Stimulated activated CD8-positive, alpha-beta memory T cell treated with anti-CD3 and anti-CD28 coated beads, Interleukin-15, amount 100 ng/mL, for 4 hours (primary cell): ENCODE measurements around the gene TMEM59L.
A peak's percentile ranks its signal among the peaks of the same experiment; 100 is the strongest.

Experiments used
- DNase-seq, 2 donors: peaks; one replicate each; pipeline ENCODE4 v3.0.0-alpha.2; 2020; ENCODE audit warnings: low read depth in 2 of 2

The TMEM59L gene

DNA sequence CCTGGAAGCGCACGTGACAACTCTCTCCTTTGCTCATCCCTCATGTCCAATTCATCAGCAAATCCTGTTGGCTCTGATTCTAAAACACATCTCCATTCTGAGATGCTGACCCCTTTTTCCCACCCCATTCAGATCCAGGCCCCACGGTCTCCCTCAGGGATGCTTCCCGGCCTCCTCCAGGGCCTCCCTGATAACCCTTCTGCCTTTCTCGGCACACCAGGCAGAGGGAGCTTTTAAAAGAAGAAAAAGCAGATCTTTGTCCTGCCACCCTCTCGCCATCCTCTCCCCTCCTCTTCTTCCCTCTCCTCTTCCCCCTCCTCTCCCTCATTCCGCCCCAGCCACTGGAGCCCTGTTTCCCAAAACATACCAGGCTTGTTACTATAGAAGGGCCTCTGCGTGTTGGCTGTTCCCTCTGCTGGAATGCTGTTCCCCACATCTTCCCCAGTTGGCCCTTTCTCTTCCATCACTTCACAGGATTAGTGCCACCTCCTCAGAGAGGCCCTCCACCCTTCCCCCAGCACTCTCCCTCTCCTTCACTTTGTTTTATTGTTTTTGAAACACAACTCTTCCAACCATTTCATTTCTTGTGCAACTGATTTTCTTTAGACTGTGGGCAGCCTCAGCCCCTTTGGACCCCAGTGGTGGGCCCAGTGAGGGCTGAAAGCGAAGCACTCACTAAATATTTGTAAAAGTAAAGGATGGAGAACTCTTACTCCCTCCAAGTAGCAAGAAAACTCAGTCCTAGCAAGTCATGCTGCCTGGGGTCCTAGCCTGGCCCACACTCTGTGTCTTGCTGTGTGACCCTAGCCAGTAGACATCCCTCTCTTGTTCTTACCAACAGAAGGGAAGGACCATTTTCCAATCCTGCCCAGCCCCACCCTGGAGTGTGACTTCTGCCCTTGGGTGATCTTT, 3.6 kb upstream of the TMEM59L start:
- DNase-seq = no peak

DNA sequence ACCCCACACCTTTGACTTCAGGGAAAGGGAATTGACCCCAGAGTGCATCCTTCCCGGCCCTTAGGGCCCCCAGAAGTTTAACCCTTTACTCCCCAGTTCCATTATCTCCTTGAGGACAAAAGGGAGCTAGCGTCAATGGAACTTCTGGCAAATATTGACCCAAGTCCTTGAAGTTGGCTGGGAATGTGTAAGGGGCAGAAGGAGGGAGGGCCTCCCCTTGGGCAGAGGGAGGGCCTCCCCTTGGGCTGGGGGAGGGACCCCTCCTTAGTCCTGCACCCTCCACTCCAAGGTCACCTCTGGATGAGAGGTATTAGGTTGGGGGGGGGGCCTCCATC, 3.0 kb upstream of the TMEM59L start:
- DNase-seq = no peak

- no peak for DNase-seq
These were observed 2.5 kb upstream of the TMEM59L start for GRCh38 chr19:18610245-18610555.

DNA sequence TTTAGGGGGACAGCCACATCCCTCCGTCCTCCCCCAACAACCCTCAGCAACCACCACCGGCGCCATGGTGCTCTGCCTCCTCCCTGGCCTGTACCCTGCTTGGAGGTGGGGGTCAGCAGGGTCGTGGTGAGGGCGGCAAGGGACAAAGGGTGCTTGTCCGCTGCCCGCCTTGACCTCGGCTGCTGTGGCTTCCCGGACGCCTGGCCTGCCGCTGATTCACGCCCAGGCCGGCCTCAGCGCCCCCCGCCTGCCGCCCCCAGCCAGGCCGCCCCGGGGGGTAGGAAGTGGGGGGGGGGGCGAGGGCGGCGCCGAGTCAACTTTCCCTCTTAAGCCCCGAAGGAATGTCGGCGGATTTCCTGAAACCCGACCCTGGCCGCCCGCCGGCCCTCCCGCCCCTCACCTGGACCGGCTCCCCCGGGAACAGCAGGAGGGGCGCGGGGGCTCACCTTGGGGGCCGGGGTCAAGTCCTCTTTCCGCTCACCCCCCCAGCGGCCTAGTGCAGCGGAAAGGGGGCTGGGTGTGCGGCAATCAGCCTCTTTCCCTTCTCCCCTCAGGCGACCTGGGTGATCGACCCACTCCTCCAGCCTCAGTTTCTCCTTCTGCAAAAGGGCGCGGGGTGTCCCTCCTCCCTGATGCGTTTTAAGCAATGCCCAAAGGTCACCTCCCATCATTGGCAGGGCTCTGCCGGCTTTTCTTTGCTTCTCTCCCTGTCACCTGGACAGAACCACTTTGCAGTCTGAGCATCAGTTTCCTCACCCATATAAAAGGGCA, 1.9 kb upstream of the TMEM59L start:
- no peak for DNase-seq

GRCh38 chr19:18611327-18612050, 1.2 kb upstream of the TMEM59L start:
- DNase-seq = peak in 1 of 2 donors; percentile 14

DNA sequence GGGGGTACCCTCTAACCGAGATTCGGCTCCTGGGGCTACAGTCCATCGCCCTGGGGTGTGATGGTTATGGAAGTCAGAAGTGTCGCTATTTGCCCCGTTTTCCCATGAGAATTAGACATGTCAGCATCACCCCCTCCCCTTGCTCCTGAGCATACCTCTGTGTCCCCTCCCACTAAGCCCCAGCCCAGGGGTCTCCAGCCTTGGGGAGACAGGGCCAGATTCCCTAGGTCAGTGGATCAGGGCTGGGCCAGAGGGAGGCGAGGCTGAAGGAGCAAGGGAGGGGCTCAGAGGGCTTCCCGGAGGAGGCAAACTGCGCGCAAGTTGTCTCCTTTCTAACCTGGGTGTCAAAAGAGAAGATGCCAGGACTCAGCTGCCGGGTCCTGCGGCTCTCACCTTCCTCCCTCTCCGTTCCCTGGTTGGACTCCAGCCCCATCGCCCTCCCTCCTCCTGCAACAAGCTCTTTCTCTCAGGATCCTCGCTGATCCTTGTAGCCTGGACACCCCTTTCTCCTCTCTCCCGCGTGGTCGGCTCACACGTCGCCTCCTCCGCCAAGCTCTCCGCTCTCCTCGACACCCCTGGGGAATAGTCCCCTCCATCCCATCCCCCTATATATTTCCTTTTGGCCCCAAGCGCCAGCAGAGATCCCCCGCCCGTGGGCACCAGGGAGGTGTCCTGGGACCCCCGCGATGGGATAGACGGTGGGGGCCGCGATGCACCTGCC, 459 bp upstream of the TMEM59L start:
- DNase-seq = no peak

DNA sequence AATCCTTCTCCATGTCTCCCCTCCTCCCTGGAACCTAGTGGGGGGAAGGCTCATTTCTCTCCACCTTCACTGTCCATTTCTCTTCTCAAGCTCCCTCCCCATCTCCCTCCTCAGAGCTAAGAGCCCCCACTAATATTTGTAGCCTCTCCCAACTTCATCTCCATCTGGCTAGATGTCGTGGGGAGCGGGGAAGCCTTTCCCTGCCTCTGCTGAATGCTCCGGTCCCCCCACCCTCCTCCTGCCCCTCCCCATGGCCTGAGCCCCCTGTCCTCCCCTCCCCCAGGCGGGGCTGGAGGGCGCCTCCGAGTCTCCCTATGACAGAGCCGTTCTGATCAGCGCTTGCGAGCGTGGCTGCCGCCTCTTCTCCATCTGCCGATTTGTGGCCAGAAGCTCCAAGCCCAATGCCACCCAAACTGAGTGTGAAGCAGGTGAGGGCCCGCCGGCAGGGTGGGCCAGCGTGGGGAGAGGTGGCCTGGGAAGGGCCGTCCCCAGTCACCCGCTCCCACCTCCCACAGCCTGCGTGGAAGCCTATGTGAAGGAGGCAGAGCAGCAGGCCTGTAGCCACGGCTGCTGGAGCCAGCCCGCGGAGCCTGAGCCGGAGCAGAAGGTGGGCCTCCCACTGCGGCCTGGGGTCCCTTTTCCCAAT, 1.0 kb downstream of the TMEM59L start:
- no peak for DNase-seq

DNA sequence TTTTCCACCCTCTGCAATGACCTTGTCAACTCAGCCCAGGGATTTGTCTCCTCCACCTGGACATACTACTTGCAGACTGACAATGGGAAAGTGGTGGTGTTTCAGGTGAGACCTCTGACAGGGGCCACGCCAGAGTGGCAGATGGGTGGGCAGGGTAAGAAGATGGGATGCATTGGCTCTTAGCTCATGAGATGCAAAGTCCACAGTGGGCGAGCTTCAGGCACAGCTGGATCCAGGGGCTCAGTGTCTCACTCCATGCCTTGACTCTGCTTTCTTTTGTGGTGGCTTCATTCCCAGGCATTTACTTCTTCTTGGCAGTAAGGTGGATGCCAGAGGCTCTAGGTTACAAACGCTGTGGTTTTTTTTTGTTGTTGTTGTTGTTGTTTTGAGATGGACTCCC, 3.4 kb downstream of the TMEM59L start:
- no peak for DNase-seq

GRCh38 chr19:18617562-18617961, 4.9 kb downstream of the TMEM59L start:
- no peak for DNase-seq

GRCh38 chr19:18618236-18618635, 5.6 kb downstream of the TMEM59L start:
- no peak for DNase-seq

GRCh38 chr19:18620311-18620710, 7.6 kb downstream of the TMEM59L start:
- no peak for DNase-seq

- no peak for DNase-seq
These were observed 8.2 kb downstream of the TMEM59L start for GRCh38 chr19:18620902-18621301.

- DNase-seq = no peak
These were observed 14.2 kb downstream of the TMEM59L start for GRCh38 chr19:18626906-18627305.

- DNase-seq = no peak
These were observed 16.8 kb downstream of the TMEM59L start for GRCh38 chr19:18629166-18630088.

GRCh38 chr19:18633321-18633720, 20.7 kb downstream of the TMEM59L start:
- DNase-seq = no peak

DNA sequence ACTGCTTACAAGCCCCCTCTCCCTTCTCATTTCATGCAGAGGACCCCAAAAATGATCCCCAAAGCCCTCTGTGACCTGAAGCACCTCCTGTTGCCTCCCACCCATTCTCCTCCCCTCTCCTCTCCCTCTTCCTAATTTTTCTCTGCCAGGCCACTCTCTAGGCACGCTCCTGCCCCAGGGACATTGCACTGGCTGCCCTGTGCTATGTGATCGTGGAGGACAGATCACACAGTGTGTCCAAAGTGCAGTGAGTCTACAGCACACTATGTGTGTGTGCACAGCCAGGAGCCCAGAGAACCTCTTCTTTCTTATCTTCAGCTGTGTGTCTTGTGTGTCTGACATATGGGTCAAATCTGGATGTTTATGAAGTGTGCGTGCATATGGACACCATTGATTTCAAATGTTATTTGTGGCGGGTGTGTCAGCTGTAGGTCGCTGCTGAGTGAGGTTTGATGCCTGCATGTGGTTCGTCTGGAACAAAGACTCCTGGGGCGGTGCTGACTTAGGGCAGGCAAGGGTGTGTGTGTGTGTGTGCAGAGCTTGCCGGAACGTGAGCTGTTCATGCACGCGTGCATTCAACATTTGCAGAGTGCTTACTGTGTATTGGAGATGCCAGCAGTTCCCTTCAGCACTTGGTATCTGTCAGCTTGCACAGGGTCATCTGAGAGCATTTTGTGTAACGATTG, 22.1 kb downstream of the TMEM59L start:
- DNase-seq = no peak

GRCh38 chr19:18635831-18636182, 23.1 kb downstream of the TMEM59L start:
- DNase-seq = no peak

DNA sequence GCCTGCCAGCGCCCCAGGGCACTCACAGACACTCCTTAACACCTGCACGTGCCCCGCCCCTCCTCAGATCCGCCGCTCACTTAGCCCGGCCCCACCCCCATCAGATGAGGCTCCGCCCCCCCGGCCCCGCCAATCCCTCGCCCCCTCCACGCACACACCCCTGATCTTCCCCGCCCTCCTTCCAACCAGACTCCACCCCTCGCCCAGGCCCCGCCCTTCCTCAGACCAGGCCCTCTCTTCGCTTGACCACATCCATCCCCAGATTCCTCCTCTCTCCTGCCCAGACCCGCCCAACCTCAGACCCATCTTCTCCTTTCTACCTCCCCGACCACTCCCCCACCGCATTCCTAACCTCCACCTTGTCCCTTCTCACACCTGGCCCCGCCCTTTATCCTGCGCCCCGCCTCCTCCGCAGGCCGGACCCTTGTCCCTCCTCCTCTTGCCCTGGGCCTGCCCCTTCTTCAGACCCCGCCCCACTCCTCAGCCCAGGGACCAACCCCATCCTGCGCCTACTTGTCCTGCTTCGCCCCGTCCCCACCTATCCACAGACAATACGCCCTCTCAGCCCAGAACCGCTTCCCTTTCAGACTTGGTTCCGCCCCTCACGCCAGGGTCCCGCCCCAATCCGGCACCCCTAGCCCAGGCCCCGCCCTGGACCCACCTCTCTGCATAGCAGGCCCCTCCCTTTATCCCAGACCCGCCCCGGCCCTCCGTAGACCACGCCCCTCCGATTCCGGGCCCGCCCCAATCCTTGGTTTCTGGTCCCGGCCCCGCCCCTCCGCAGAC, 23.7 kb downstream of the TMEM59L start:
- peak; percentile 94 to 96 for DNase-seq
